HG02943 (cell line): Measurements from ENCODE around the gene C11orf54.
"Not testable (repeated sequence)": the region's sequence is repeated elsewhere in the genome, so short reads cannot be mapped to it uniquely, and the experiment has no call there.

ENCODE experiments used
- ATAC-seq: cut with Tn5 transposase; IDR thresholded peaks from one replicate; pipeline ENCODE4 v1.9.1; 2021; ENCODE audit warnings: mild to moderate bottlenecking, low read depth, moderate library complexity; ENCODE audit not compliant: unreplicated experiment

Gene C11orf54

GRCh38 chr11:93761910-93762309 lies 20.4 kb downstream of the C11orf54 start:
- ATAC-seq, result no peak

DNA sequence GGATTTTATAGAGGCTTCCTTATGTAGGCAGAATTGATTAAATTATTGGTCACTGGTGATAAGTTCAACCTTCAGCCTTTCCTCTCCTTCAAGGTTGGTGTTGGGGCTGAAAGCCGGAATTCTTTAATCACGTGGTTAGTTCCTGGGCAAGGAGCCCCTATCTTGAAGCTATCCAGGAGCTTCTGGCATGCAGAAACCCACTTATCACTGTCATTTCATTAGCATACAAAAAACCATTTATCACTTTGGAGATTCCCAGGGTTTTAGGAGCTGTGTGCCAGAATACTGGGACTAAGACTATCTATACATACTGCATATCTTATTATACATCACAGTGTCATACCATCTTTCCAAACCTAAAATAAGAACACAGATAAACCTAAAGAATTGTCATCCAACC lies 24.1 kb downstream of the C11orf54 start:
- no peak for ATAC-seq

GRCh38 chr11:93766504-93766903 lies 25.0 kb downstream of the C11orf54 start:
- no peak for ATAC-seq

- ATAC-seq, result no peak
Measured at GRCh38 chr11:93767018-93767417, 25.5 kb downstream of the C11orf54 start.

DNA sequence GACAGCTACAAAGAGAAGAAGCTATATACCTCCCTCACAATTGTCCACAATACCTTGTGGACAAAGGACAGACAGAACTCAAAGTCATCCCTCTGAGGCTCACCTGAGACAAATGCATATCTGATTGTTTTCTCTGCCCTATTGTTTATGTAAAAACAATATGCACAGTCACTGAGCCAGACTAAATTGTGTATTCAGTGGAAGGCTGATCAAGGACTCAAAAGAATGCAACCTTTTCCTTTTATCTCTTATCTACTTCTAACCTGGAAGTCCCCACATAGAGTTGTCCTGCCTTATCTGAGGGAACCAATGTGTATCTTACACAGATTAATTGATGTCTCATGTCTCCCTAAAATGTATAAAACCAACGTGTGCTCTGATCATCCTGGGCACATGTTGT lies 28.7 kb downstream of the C11orf54 start:
- ATAC-seq, result no peak

DNA sequence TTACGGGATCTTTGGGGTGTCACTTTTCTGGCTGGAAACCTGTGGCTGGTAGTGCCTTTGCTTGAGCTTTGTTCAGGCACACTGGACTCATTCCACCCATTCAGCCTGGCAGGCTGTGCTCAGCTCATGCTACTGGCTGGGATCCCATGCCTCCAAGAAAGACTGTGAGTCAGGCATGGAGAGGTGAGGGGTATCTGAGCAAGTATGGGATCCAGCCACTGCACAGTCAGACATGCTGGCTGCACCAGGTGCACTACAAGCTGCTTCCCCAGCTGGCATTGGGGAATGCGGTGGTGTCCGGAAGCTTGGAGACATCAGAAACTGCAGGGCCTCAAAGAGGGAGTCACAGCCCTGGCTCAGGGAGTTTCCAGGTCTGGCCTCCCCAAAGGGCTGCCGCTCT lies 30.7 kb downstream of the C11orf54 start:
- ATAC-seq, result no peak

GRCh38 chr11:93773045-93773477 lies 31.6 kb downstream of the C11orf54 start:
- no peak for ATAC-seq

- ATAC-seq, result no peak
Measured at GRCh38 chr11:93773601-93774200, 32.2 kb downstream of the C11orf54 start.

DNA sequence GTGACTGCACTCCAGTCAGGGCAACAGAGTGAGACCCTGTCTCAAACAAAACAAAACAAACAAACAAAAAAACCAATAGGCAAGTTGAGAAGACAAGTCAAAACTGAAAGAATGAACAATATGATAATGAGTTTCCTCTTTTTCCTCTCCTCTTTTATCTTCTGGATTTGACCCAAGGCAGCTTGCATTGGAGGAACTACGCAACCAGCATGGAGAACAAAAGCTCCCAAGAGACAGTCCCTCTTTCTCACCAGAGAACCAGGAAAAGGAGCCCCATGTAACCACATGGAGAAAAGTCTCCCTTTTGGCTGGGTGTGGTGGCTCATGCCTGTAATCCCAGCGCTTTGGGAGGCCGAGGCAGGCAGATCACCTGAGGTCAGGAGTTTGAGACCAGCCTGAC lies 33.1 kb downstream of the C11orf54 start:
- ATAC-seq, result not testable (repeated sequence)

GRCh38 chr11:93775289-93775688 lies 33.8 kb downstream of the C11orf54 start:
- ATAC-seq, result no peak

DNA sequence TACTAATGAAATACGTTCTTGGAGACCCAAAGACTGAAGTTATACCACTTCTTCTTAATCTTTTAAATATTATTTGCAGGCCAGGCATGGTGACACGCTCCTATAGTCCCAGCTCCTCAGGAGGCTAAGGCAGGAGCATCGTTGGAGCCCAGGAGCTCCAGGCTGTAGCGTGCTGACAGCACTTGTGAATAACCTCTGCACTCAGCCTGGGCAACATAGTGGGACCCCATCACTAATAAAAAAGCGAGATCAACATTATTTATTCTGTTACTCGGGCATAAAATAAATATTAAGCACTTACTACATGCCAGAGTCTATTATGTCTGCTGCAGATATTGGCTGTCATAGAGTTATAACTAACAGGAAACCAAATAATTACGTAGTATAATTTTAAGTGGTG lies 41.9 kb downstream of the C11orf54 start:
- ATAC-seq, result no peak

GRCh38 chr11:93783765-93784144 lies 42.3 kb downstream of the C11orf54 start:
- peak; percentile 47 for ATAC-seq

GRCh38 chr11:93784145-93784934 lies 42.9 kb downstream of the C11orf54 start, which contains the start of gene MED17:
Gene MED17 (plus strand): TSS chr11:93784282. CDS start chr11:93784514, 232 bp downstream.
- ATAC-seq, result peak; percentile 98

DNA sequence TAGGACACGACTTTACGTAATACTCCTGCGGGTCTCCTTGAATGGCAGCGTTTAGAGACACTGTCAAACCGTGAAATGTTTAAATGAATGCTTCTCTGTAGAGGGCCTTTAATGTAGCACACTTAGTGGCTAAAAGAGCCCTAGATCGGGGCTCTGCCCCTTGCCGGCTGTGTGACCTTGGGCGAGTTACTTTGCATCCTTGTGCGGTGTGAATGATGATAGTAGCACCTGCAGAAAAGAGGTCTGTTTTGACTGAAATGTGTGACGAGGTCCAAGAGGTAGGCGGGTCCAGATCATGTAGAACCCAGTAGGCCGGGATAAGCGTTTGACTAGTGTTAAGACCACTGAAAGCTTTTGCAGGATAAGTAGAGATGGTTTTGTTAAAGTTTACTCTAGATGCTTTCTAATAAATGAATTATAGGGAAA lies 43.5 kb downstream of the C11orf54 start:
- peak; percentile 27 for ATAC-seq

DNA sequence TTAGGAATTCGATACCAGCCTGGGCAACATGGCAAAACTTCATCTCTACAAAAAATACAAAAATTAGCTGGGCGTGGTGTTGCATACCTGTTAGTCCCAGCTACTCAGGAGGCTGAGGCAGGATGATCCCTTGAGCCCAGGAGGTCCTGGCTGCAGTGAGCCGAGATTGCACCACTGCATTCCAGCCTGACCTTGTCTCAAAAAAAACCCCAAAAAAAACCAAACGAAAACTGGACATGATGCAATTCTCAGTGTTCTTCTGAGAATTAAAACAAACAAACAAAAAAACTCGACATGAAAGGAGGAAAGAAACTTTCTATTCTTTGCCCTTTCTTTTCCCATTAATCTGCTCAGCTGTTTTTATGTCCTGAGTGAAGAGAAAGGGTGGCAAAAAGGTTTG lies 50.0 kb downstream of the C11orf54 start:
- no peak for ATAC-seq

DNA sequence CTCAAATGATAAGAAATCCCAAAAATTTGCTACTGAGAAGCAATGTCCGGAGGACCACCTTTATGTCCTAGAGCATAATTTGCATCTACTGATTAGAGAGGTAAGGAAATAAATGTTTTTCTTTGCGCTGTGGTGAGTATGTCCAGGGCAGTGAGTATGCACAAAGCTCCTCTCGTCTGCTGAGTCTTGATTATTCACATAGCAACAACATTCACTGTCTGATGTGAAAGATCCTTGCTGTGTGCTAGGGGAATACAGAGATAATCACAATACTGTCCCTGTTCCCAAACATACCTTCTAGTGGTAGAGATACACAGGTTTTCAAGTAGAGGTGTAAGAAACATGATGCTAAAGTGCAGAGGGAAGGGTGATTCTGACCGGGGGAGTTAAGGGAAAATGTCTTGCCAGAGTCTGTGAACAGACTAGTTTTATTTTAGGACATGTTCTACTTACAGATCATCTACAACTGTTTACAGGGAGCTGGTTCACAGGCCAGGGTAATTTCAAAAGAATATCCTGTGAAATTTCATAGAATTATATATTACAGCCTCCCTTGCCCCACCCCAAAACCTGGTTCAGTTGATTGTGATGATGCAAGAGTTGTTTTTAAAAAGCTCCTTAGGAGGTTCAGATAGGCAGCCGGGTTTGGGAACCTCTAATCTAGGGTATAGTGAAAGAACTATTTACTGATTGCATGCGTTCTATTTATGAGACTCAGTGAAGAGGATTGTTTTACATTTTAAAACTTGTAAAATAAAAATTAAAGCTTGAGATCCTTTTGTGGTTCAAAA lies 55.2 kb downstream of the C11orf54 start:
- ATAC-seq, result no peak

DNA sequence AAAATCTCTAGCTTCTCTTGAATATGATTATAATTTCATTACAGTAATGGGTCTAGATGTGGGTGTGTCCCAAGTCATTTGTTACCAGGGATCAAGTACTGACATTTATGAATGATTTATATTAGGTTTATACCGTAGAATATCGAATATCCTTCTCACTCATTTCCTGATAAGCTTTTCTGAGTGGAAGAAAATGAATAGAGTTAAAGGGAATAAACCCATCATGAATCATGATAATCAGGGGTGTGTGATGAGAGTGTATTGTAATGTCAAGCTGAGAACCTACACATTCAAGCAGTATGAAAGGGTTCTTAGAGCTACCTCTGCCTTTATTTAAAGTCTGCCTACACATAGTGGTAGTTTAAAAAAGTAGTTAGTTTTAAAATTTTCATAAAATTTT lies 59.9 kb downstream of the C11orf54 start:
- ATAC-seq, result no peak

GRCh38 chr11:93804879-93805278 lies 63.4 kb downstream of the C11orf54 start:
- no peak for ATAC-seq

DNA sequence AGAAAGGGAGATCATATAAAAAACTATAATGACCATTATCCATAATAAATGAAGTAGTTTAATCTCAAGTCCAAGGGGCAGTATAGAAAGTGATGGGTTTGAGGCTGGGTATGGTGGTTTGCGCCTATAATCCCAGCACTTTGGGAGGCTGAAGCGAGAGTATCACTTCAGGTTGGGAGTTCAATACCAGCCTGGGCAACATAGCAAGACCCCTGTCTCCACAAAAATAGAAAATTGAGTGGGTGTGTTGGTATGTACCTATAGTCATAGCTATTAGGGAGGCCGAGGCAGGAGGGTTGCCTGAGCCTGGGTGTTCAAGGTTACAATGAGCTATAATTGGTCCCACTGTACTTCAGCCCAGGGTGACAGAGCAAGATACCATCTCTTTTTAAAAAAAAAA lies 66.5 kb downstream of the C11orf54 start:
- no peak for ATAC-seq

- no peak for ATAC-seq
Measured at GRCh38 chr11:93813974-93814373, 72.5 kb downstream of the C11orf54 start.
